IMR-90 (cell line): ENCODE measurements around the gene SEMA3C.
"Not testable (repeated sequence)": the region's sequence is repeated elsewhere in the genome, so short reads cannot be mapped to it uniquely, and the experiment has no call there.

Experiments
- BHLHE40 ChIP-seq: fragments of 150-350 bp; IDR thresholded peaks from 2 replicates; pipeline ENCODE4 v1.6.1; 2016; ENCODE audit warnings: mild to moderate bottlenecking, low read depth, low read length
- CEBPB ChIP-seq: IDR thresholded peaks from 2 replicates; pipeline ENCODE4 v1.6.1; 2012; ENCODE audit warnings: low read depth, low read length, improper control_type of control experiment
- MAFK ChIP-seq: IDR thresholded peaks from 2 replicates; pipeline ENCODE4 v1.6.1; 2012; ENCODE audit warnings: low read depth, low read length, improper control_type of control experiment
- MAZ ChIP-seq: IDR thresholded peaks from 2 replicates; pipeline ENCODE4 v1.6.1; 2012; ENCODE audit warnings: low read depth, mild to moderate bottlenecking, low read length, improper control_type of control experiment, moderate library complexity, borderline replicate concordance
- NFE2L2 ChIP-seq: fragments of 150-350 bp; IDR thresholded peaks from 2 replicates; pipeline ENCODE4 v1.6.1; 2016; ENCODE audit warnings: low read depth, mild to moderate bottlenecking, low read length
- POLR2A ChIP-seq: IDR thresholded peaks from 2 replicates; pipeline ENCODE4 v1.6.1; 2012; ENCODE audit warnings: mild to moderate bottlenecking, low read depth, low read length
- RAD21 ChIP-seq: IDR thresholded peaks from 2 replicates; pipeline ENCODE4 v1.6.1; 2012; ENCODE audit warnings: low read length, improper control_type of control experiment
- RCOR1 ChIP-seq: IDR thresholded peaks from 2 replicates; pipeline ENCODE4 v1.6.1; 2012; ENCODE audit warnings: mild to moderate bottlenecking, low read length, improper control_type of control experiment; ENCODE audit not compliant: insufficient replicate concordance
- RFX5 ChIP-seq: IDR thresholded peaks from 2 replicates; pipeline ENCODE4 v1.8.0; 2012; ENCODE audit warnings: low read depth, mild to moderate bottlenecking, low read length, moderate library complexity
- TF ChIP-seq, protein P1 (sequence below): conservative IDR thresholded peaks from 2 replicates; pipeline ENCODE4 v1.5.1; 2012; ENCODE audit warnings: mild to moderate bottlenecking, low read depth, low read length, improper control_type of control experiment
- TF ChIP-seq, protein P2 (sequence below): fragments of 150-350 bp; IDR thresholded peaks from 2 replicates; pipeline ENCODE4 v1.6.1; 2017; ENCODE audit warnings: mild to moderate bottlenecking, antibody characterized with exemption, low read length, low read depth
- TF ChIP-seq, protein P3 (sequence below): fragments of 150-350 bp; IDR thresholded peaks from 2 replicates; pipeline ENCODE4 v1.6.1; 2016; ENCODE audit warnings: low read depth, mild to moderate bottlenecking, low read length, moderate library complexity, borderline replicate concordance

DNA sequence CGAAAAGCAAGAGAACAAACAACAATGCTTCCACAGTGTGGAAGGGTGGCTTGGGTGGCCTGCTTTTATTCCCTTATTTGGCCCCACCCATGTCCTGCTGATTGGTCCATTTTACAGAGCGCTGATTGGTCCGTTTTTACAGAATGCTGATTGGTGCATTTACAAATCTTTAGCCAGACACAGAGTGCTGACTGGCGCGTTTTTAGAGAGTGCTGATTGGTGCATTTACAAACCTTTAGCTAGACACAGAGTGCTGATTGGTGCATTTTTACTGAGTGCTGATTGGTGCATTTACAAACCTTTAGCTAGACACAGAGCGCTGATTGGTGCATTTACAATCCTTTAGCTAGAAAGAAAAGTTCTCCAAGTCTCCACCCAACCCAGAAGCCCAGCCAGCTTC, 8.1 kb upstream of the SEMA3C start:
- not testable (repeated sequence) for TF ChIP-seq POLR2A, BHLHE40, NFE2L2, RAD21, MAZ, CEBPB, RFX5, RCOR1
- TF ChIP-seq, protein P1, sequence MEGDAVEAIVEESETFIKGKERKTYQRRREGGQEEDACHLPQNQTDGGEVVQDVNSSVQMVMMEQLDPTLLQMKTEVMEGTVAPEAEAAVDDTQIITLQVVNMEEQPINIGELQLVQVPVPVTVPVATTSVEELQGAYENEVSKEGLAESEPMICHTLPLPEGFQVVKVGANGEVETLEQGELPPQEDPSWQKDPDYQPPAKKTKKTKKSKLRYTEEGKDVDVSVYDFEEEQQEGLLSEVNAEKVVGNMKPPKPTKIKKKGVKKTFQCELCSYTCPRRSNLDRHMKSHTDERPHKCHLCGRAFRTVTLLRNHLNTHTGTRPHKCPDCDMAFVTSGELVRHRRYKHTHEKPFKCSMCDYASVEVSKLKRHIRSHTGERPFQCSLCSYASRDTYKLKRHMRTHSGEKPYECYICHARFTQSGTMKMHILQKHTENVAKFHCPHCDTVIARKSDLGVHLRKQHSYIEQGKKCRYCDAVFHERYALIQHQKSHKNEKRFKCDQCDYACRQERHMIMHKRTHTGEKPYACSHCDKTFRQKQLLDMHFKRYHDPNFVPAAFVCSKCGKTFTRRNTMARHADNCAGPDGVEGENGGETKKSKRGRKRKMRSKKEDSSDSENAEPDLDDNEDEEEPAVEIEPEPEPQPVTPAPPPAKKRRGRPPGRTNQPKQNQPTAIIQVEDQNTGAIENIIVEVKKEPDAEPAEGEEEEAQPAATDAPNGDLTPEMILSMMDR = not testable (repeated sequence)
- TF ChIP-seq, protein P2, sequence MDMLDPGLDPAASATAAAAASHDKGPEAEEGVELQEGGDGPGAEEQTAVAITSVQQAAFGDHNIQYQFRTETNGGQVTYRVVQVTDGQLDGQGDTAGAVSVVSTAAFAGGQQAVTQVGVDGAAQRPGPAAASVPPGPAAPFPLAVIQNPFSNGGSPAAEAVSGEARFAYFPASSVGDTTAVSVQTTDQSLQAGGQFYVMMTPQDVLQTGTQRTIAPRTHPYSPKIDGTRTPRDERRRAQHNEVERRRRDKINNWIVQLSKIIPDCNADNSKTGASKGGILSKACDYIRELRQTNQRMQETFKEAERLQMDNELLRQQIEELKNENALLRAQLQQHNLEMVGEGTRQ = not testable (repeated sequence)
- TF ChIP-seq, protein P3, sequence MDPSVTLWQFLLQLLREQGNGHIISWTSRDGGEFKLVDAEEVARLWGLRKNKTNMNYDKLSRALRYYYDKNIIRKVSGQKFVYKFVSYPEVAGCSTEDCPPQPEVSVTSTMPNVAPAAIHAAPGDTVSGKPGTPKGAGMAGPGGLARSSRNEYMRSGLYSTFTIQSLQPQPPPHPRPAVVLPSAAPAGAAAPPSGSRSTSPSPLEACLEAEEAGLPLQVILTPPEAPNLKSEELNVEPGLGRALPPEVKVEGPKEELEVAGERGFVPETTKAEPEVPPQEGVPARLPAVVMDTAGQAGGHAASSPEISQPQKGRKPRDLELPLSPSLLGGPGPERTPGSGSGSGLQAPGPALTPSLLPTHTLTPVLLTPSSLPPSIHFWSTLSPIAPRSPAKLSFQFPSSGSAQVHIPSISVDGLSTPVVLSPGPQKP = not testable (repeated sequence)
- peak; percentile 12; the same call in 1 of the 2 replicates for TF ChIP-seq MAFK
